ENCODE data around the gene DLX6.

DLX6 gene

GRCh38 chr7:96996111-96996957 is 9.0 kb upstream of the DLX6 start:
- Histone ChIP-seq H3K36me3 (ENCODE audit: control insufficient read depth, insufficient read depth, low read length) (no peaks in the 10 kb centered on the region), H3K4me1 (ENCODE audit: control insufficient read depth, insufficient read depth, low read length) (peaks cover 55% of the 10 kb centered on the region), H3K9me3 (ENCODE audit: control insufficient read depth, insufficient read depth, low read length) (no peaks in the 10 kb centered on the region), H3K27me3 (ENCODE audit: control insufficient read depth, insufficient read depth, low read length) (peaks cover 98% of the 10 kb centered on the region), H3K9ac (ENCODE audit: low read depth, low read length) (no peak overlapping the region), H3K27ac (ENCODE audit: low read depth, low read length) (no peak overlapping the region), H3K4me3 (ENCODE audit: low read depth, low read length) (0 out of 2 replicates have a peak overlapping the region, but pooled peaks have one; percentile 29)

- H3K4me3 ChIP-seq (ENCODE audit: low read depth, low read length): no peak overlapping the region
- H3K27ac ChIP-seq (ENCODE audit: low read depth, low read length): no peak overlapping the region
- H3K27me3 ChIP-seq (ENCODE audit: control insufficient read depth, insufficient read depth, low read length): peaks cover 98% of the 10 kb centered on the region
- H3K9me3 ChIP-seq (ENCODE audit: control insufficient read depth, insufficient read depth, low read length): no peaks in the 10 kb centered on the region
- peaks cover 58% of the 10 kb centered on the region for H3K4me1 ChIP-seq (ENCODE audit: control insufficient read depth, insufficient read depth, low read length)
- no peaks in the 10 kb centered on the region for H3K36me3 ChIP-seq (ENCODE audit: control insufficient read depth, insufficient read depth, low read length)
- H3K9ac ChIP-seq (ENCODE audit: low read depth, low read length): no peak overlapping the region
Measured at GRCh38 chr7:96996958-96997511, 8.3 kb upstream of the DLX6 start.

GRCh38 chr7:96997512-96998032 is 7.8 kb upstream of the DLX6 start:
- Histone ChIP-seq H3K9ac (ENCODE audit: low read depth, low read length) (no peak overlapping the region), H3K27ac (ENCODE audit: low read depth, low read length) (no peak overlapping the region), H3K36me3 (ENCODE audit: control insufficient read depth, insufficient read depth, low read length) (no peaks in the 10 kb centered on the region), H3K27me3 (ENCODE audit: control insufficient read depth, insufficient read depth, low read length) (peaks cover 98% of the 10 kb centered on the region), H3K4me3 (ENCODE audit: low read depth, low read length) (no peak overlapping the region), H3K9me3 (ENCODE audit: control insufficient read depth, insufficient read depth, low read length) (no peaks in the 10 kb centered on the region), H3K4me1 (ENCODE audit: control insufficient read depth, insufficient read depth, low read length) (peaks cover 59% of the 10 kb centered on the region)

GRCh38 chr7:96998333-96998732 is 7.0 kb upstream of the DLX6 start:
- Histone ChIP-seq H3K9me3 (ENCODE audit: control insufficient read depth, insufficient read depth, low read length) (no peaks in the 10 kb centered on the region), H3K9ac (ENCODE audit: low read depth, low read length) (no peak overlapping the region), H3K4me1 (ENCODE audit: control insufficient read depth, insufficient read depth, low read length) (peaks cover 60% of the 10 kb centered on the region), H3K27ac (ENCODE audit: low read depth, low read length) (no peak overlapping the region), H3K4me3 (ENCODE audit: low read depth, low read length) (no peak overlapping the region), H3K27me3 (ENCODE audit: control insufficient read depth, insufficient read depth, low read length) (peaks cover 98% of the 10 kb centered on the region), H3K36me3 (ENCODE audit: control insufficient read depth, insufficient read depth, low read length) (no peaks in the 10 kb centered on the region)

- Histone ChIP-seq H3K9me3 (ENCODE audit: control insufficient read depth, insufficient read depth, low read length) (no peaks in the 10 kb centered on the region), H3K36me3 (ENCODE audit: control insufficient read depth, insufficient read depth, low read length) (no peaks in the 10 kb centered on the region), H3K27ac (ENCODE audit: low read depth, low read length) (no peak overlapping the region), H3K9ac (ENCODE audit: low read depth, low read length) (no peak overlapping the region), H3K4me1 (ENCODE audit: control insufficient read depth, insufficient read depth, low read length) (peaks cover 56% of the 10 kb centered on the region), H3K4me3 (ENCODE audit: low read depth, low read length) (no peak overlapping the region), H3K27me3 (ENCODE audit: control insufficient read depth, insufficient read depth, low read length) (peaks cover 98% of the 10 kb centered on the region)
Measured at GRCh38 chr7:96998744-96999143, 6.6 kb upstream of the DLX6 start.

GRCh38 chr7:97001221-97001620 is 4.1 kb upstream of the DLX6 start:
- Histone ChIP-seq H3K27me3 (ENCODE audit: control insufficient read depth, insufficient read depth, low read length) (peaks cover 96% of the 10 kb centered on the region), H3K36me3 (ENCODE audit: control insufficient read depth, insufficient read depth, low read length) (no peaks in the 10 kb centered on the region), H3K9ac (ENCODE audit: low read depth, low read length) (no peak overlapping the region), H3K27ac (ENCODE audit: low read depth, low read length) (peak overlapping the region; percentile 48), H3K4me1 (ENCODE audit: control insufficient read depth, insufficient read depth, low read length) (peaks cover 51% of the 10 kb centered on the region), H3K4me3 (ENCODE audit: low read depth, low read length) (no peak overlapping the region), H3K9me3 (ENCODE audit: control insufficient read depth, insufficient read depth, low read length) (no peaks in the 10 kb centered on the region)

GRCh38 chr7:97001656-97002554 is 3.4 kb upstream of the DLX6 start:
- Histone ChIP-seq H3K4me1 (ENCODE audit: control insufficient read depth, insufficient read depth, low read length) (peaks cover 48% of the 10 kb centered on the region), H3K9ac (ENCODE audit: low read depth, low read length) (no peak overlapping the region), H3K9me3 (ENCODE audit: control insufficient read depth, insufficient read depth, low read length) (no peaks in the 10 kb centered on the region), H3K36me3 (ENCODE audit: control insufficient read depth, insufficient read depth, low read length) (no peaks in the 10 kb centered on the region), H3K4me3 (ENCODE audit: low read depth, low read length) (no peak overlapping the region), H3K27ac (ENCODE audit: low read depth, low read length) (peak overlapping the region; percentile 48), H3K27me3 (ENCODE audit: control insufficient read depth, insufficient read depth, low read length) (peaks cover 95% of the 10 kb centered on the region)

GRCh38 chr7:97002555-97003261 is 2.6 kb upstream of the DLX6 start:
- peaks cover 95% of the 10 kb centered on the region for H3K27me3 ChIP-seq (ENCODE audit: control insufficient read depth, insufficient read depth, low read length)

GRCh38 chr7:97003262-97004246 is 1.8 kb upstream of the DLX6 start:
- Histone ChIP-seq H3K9ac (ENCODE audit: low read depth, low read length) (no peak overlapping the region), H3K4me3 (ENCODE audit: low read depth, low read length) (no peak overlapping the region), H3K27ac (ENCODE audit: low read depth, low read length) (no peak overlapping the region), H3K27me3 (ENCODE audit: control insufficient read depth, insufficient read depth, low read length) (peaks cover 95% of the 10 kb centered on the region), H3K36me3 (ENCODE audit: control insufficient read depth, insufficient read depth, low read length) (no peaks in the 10 kb centered on the region), H3K9me3 (ENCODE audit: control insufficient read depth, insufficient read depth, low read length) (no peaks in the 10 kb centered on the region), H3K4me1 (ENCODE audit: control insufficient read depth, insufficient read depth, low read length) (peaks cover 49% of the 10 kb centered on the region)

More at GRCh38 chr7:97002555-97003261, 2.6 kb upstream of the DLX6 start:
- no peak overlapping the region for H3K27ac ChIP-seq (ENCODE audit: low read depth, low read length)
- no peaks in the 10 kb centered on the region for H3K36me3 ChIP-seq (ENCODE audit: control insufficient read depth, insufficient read depth, low read length)
- no peaks in the 10 kb centered on the region for H3K9me3 ChIP-seq (ENCODE audit: control insufficient read depth, insufficient read depth, low read length)
- no peak overlapping the region for H3K9ac ChIP-seq (ENCODE audit: low read depth, low read length)
- peaks cover 49% of the 10 kb centered on the region for H3K4me1 ChIP-seq (ENCODE audit: control insufficient read depth, insufficient read depth, low read length)
- H3K4me3 ChIP-seq (ENCODE audit: low read depth, low read length): no peak overlapping the region

Data from HUES48 (cell line).